OCI-LY1 (cell line): ENCODE results near the gene RIPK4.

Experiments used
- CTCF ChIP-seq: fragments of 200-600 bp; sonication (generic), shearing (Covaris generic); IDR thresholded peaks from 2 replicates; pipeline ENCODE4 v1.5.1; 2017; ENCODE audit warnings: mild to moderate bottlenecking, antibody characterized with exemption, low read length, moderate library complexity, mixed read lengths
- EZH2 ChIP-seq: fragments of 200-600 bp; sonication (generic), shearing (Covaris generic); IDR thresholded peaks from 2 replicates; pipeline ENCODE4 v1.8.0; 2017; ENCODE audit warnings: borderline replicate concordance, mixed run types, mild to moderate bottlenecking, antibody characterized with exemption, low read length, moderate library complexity, mixed read lengths

- no peak for TF ChIP-seq CTCF
- no peak for TF ChIP-seq EZH2
These were observed 26.9 kb downstream of the RIPK4 start for GRCh38 chr21:41739936-41740335.
